ENCODE results near the gene TEC. TPM values are rescaled to one million over a fixed set of nuclear protein-coding genes. Genes with fewer than 3 reads are reported as not detected.
"Not testable (repeated sequence)": the region's sequence is repeated elsewhere in the genome, so short reads cannot be mapped to it uniquely, and the experiment has no call there.

The TEC gene
- total and polyA plus RNA-seq, 9 of the 15 experiments (the other 6 are each of a cell fraction or from before 2014, with no cell fraction given), result 5.3 to 14.7 (median 8.8) TPM

DNA sequence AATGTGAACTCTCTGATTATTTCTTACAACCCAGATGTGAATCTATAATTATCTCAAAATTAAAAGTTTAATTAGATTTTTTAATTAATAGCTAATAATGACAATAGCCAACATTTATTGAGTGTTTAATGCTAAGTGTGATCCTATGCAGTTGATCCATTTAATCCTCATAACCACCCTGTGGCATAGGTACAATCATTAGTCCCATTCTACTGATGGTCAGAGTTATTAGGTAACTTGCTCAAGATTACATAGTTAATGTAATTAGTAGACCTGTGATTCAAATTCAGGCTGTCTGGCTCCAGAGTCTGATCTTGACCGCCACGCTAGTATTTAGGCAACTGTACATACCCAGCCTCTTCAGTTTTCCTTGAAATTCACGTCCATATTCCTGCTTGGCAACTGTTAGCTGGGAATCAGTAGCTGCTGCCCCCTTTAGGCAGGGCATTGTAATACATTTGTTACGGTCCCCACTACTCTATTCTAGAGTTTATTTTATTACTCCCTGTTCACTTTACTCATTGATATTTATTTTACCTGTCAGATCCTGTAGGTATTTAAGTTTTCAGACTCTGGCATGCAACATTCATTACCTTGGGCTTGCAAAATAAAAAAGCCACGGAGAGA, 20.6 kb upstream of the TEC start (continued):
- TF ChIP-seq, protein P1, sequence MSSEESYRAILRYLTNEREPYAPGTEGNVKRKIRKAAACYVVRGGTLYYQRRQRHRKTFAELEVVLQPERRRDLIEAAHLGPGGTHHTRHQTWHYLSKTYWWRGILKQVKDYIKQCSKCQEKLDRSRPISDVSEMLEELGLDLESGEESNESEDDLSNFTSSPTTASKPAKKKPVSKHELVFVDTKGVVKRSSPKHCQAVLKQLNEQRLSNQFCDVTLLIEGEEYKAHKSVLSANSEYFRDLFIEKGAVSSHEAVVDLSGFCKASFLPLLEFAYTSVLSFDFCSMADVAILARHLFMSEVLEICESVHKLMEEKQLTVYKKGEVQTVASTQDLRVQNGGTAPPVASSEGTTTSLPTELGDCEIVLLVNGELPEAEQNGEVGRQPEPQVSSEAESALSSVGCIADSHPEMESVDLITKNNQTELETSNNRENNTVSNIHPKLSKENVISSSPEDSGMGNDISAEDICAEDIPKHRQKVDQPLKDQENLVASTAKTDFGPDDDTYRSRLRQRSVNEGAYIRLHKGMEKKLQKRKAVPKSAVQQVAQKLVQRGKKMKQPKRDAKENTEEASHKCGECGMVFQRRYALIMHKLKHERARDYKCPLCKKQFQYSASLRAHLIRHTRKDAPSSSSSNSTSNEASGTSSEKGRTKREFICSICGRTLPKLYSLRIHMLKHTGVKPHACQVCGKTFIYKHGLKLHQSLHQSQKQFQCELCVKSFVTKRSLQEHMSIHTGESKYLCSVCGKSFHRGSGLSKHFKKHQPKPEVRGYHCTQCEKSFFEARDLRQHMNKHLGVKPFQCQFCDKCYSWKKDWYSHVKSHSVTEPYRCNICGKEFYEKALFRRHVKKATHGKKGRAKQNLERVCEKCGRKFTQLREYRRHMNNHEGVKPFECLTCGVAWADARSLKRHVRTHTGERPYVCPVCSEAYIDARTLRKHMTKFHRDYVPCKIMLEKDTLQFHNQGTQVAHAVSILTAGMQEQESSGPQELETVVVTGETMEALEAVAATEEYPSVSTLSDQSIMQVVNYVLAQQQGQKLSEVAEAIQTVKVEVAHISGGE (CRISPR knock-in tag; IDR thresholded peaks at IDR 0.05), result no peak

DNA sequence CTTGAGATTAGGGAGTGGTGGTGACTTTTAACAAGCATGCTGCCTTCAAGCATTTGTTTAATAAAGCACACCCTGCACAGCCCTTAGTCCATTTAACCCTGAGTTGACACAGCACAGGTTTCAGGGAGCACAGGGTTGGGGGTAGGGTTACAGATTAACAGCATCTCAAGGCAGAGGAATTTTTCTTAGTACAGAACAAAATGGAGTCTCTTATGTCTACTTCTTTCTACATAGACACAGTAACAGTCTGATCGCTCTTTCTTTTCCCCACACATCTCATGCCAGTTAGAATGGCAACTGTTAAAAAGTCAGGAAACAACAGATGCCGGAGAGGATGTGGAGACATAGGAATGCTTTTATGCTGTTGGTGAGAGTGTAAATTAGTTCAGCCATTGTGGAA, 16.4 kb upstream of the TEC start:
- intact Hi-C loops (cut with micrococcal nuclease); BruUV-seq (replicated peaks); H3K79me2 ChIP-seq (ENCODE audit: control insufficient read depth, insufficient read depth, low read length); H3K9ac ChIP-seq (ENCODE audit: insufficient read depth in 1 of 2, low read depth in 2 of 2, low read length in 2 of 2); H3K9me1 ChIP-seq (ENCODE audit: control insufficient read depth, insufficient read depth, low read length); H3K36me3 ChIP-seq (ENCODE audit: control insufficient read depth, insufficient read depth, low read length); in situ Hi-C loops (cut with MboI); POLR2A ChIA-PET; H4K20me1 ChIP-seq (replicated peaks; ENCODE audit: control insufficient read depth, insufficient read depth, low read length); H3K9me3 ChIP-seq (replicated peaks; ENCODE audit: control insufficient read depth, insufficient read depth, low read depth, low read length); H3K4me3 ChIP-seq; H2AFZ ChIP-seq (ENCODE audit: low read depth, low read length); H3K4me2 ChIP-seq (ENCODE audit: insufficient read depth, low read length); FAIRE-seq; H3K27ac ChIP-seq (ENCODE audit: extremely low read depth, low read depth, low read length); CTCF ChIA-PET (ENCODE audit: low intra/inter-chr PET ratio); H3K27me3 ChIP-seq (ENCODE audit: control insufficient read depth in 2 of 2, insufficient read depth in 2 of 2, low read length in 2 of 2); ATAC-seq; H3K4me1 ChIP-seq (replicated peaks in 1 of 2; ENCODE audit: control insufficient read depth in 2 of 2, insufficient read depth in 2 of 2, low read length in 2 of 2); DNase-seq (ENCODE audit: extremely low read depth in 1 of 4, low spot score in 3 of 4): not testable (repeated sequence)
- WGBS (ENCODE audit: insufficient coverage, low coverage, missing lambda C conversion rate), result 84% methylated on average over 2 of the region's 2 CpGs
- TF ChIP-seq DMBX1 (CRISPR knock-in tag; IDR thresholded peaks at IDR 0.05; ENCODE audit: borderline replicate concordance) (peak; percentile 57; the same call in 1 of the 2 replicates), ZNF592 (IDR thresholded peaks at IDR 0.05) (peak; percentile 81)

Measured in K562 (cell line).